Activated B cell treated with CpG ODN at 0.5 μM for 24 hours (primary cell): ENCODE measurements around the gene DLGAP1. TPM values are rescaled to one million over a fixed set of nuclear protein-coding genes. Genes with fewer than 3 reads are reported as not detected.
"Not testable (repeated sequence)": the region's sequence is repeated elsewhere in the genome, so short reads cannot be mapped to it uniquely, and the experiment has no call there.

Source experiments
- ATAC-seq: fragments of 200-7000 bp; cut with Tn5 transposase; one replicate; pipeline ENCODE4 v1.10.0; 2021; ENCODE audit warnings: low read depth, mild to moderate bottlenecking, moderate library complexity
- CTCF ChIA-PET: fragments of 350-600 bp; sonication (Branson Sonifier 250); formaldehyde crosslinking; loops from one replicate; lab custom pipeline; 2021; ENCODE audit warnings: antibody characterized with exemption; lab: Charles Lee
- POLR2A ChIA-PET: fragments of 350-600 bp; sonication (Branson Sonifier 250); formaldehyde crosslinking; loops from one replicate; lab custom pipeline; 2021; ENCODE audit warnings: antibody characterized with exemption; lab: Charles Lee
- DNase-seq: peaks from one replicate; pipeline ENCODE4 v3.0.0; 2022
- H3K27ac Mint-ChIP-seq: one replicate; pipeline ENCODE4 v1.8.0; 2020; ENCODE audit warnings: mixed read lengths
- H3K27me3 Mint-ChIP-seq: one replicate; pipeline ENCODE4 v1.8.0; 2021; ENCODE audit warnings: mixed read lengths
- H3K36me3 Mint-ChIP-seq: one replicate; pipeline ENCODE4 v1.8.0; 2021; ENCODE audit warnings: low read depth, mixed read lengths
- H3K4me1 Mint-ChIP-seq: one replicate; pipeline ENCODE4 v1.8.0; 2021; ENCODE audit warnings: mixed read lengths
- H3K4me3 Mint-ChIP-seq: one replicate; pipeline ENCODE4 v1.8.0; 2020; ENCODE audit warnings: mild to moderate bottlenecking, mixed read lengths
- H3K9me3 Mint-ChIP-seq: one replicate; pipeline ENCODE4 v1.8.0; 2020; ENCODE audit warnings: mixed read lengths
- intact Hi-C: fragments of 100-400 bp; cut with micrococcal nuclease; formaldehyde crosslinking; loops from one replicate; pipeline ENCODE4 v1.15.1; 2024
- total RNA-seq: library from RNA; stranded (reverse); gene quantifications from 2 replicates; pipeline ENCODE4 v1.2.3, GENCODE V29; 2022
- TF ChIP-seq, protein P1 (sequence below): fragments of 200-600 bp; IDR thresholded peaks from one replicate; pipeline ENCODE4 v1.8.0; 2022; ENCODE audit warnings: antibody characterized with exemption, mild to moderate bottlenecking

The DLGAP1 gene
- total RNA-seq, 1 donor from 2014 or later: 0.18 TPM

DNA sequence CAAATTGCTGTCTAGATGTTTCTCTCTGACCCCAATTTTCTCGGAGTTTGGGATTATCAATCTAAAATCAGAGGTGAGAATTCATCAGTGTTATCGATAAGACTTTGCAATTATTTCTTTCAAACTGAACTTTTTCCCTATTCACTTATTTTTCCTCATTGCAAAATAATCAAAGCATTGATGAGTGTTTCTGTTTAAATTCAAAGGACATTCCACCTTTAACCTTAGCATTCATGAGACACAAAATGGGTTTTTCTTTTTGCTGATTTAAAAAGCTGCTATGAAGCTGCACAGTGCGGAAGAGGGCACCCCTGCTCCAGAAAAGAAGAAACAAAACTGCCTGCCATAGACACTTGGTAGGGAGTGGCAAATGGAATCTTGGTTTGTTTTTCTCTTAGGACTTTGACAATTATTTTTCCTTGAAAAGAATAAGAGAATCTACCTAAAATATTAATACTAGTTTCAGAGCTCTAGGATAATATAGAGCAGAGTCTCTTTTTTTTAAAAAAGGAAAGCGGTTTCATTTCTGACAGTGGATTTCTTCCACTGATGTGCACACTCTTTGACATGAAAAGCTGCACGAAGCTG, 801.8 kb downstream of the DLGAP1 start:
- H3K9me3 Mint-ChIP-seq: no peaks in the 10 kb centered on the region
- intact Hi-C loops: no loop called here
- H3K36me3 Mint-ChIP-seq: no peaks in the 10 kb centered on the region
- DNase-seq: no peak
- ATAC-seq: no peak
- TF ChIP-seq, protein P1, sequence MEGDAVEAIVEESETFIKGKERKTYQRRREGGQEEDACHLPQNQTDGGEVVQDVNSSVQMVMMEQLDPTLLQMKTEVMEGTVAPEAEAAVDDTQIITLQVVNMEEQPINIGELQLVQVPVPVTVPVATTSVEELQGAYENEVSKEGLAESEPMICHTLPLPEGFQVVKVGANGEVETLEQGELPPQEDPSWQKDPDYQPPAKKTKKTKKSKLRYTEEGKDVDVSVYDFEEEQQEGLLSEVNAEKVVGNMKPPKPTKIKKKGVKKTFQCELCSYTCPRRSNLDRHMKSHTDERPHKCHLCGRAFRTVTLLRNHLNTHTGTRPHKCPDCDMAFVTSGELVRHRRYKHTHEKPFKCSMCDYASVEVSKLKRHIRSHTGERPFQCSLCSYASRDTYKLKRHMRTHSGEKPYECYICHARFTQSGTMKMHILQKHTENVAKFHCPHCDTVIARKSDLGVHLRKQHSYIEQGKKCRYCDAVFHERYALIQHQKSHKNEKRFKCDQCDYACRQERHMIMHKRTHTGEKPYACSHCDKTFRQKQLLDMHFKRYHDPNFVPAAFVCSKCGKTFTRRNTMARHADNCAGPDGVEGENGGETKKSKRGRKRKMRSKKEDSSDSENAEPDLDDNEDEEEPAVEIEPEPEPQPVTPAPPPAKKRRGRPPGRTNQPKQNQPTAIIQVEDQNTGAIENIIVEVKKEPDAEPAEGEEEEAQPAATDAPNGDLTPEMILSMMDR: no peak
- H3K27me3 Mint-ChIP-seq: peaks cover 9% of the 10 kb centered on the region
- ChIA-PET CTCF (interaction anchor here (1.7 kb wide), 1 partner anchor 13 kb away, joined by 6 read pairs; no protein-coding TSS in a partner anchor), POLR2A (no interaction called here)
- H3K27ac Mint-ChIP-seq: no peak overlapping the region
- peaks cover 5% of the 10 kb centered on the region for H3K4me1 Mint-ChIP-seq
- H3K4me3 Mint-ChIP-seq: no peak overlapping the region

DNA sequence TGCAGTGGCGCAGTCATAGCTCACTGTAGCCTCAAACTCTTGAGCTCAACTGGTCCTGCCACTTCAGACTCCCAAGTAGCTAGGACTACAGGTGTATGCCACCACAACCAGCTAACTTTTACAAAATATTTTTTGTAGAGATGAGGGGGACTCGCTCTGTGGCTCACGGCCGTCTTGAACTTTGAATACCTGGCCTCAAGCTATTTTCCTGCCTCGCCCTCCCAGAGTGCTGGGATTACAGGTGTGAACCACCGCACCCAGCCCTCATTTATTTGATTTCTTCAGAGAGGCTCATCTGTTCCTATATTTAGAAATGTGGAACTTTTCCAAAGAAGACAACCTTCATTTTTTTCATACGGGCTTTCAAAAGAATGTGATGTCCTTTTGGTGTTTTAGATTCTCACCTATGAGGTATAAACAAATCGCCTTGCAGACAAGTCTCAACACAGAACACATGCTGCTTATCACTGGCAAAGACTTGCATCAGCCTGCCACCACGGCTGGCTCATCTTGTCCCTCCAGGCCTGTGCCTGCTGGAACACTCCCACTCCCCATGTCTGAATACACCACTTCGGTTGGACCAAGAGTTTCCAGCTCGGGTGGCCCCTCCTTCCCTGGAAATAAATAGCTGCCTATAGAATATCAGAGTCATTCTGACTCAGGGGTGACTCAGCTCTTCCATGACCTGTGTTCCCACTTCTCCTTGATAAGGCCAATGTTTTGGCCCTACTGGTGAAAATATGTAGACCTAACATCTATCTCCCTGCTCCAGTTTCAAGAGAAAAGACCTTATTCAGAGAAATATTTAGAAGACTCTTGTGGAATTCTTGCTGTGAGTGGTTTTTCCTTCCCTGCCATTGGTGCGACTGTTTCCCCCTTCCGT, 802.5 kb downstream of the DLGAP1 start:
- H3K27ac Mint-ChIP-seq: no peak overlapping the region
- ATAC-seq (no peak), DNase-seq (no peak)
- TF ChIP-seq, protein P1: no peak
- intact Hi-C loops: no loop called here
- no peak overlapping the region for H3K4me3 Mint-ChIP-seq
- H3K4me1 Mint-ChIP-seq: peaks cover 5% of the 10 kb centered on the region
- CTCF ChIA-PET: interaction anchor here (1.7 kb wide), 1 partner anchor 14 kb away, joined by 6 read pairs; no protein-coding TSS in a partner anchor
- H3K36me3 Mint-ChIP-seq: no peaks in the 10 kb centered on the region
- H3K27me3 Mint-ChIP-seq: peaks cover 9% of the 10 kb centered on the region
- H3K9me3 Mint-ChIP-seq: no peaks in the 10 kb centered on the region
- POLR2A ChIA-PET: no interaction called here

DNA sequence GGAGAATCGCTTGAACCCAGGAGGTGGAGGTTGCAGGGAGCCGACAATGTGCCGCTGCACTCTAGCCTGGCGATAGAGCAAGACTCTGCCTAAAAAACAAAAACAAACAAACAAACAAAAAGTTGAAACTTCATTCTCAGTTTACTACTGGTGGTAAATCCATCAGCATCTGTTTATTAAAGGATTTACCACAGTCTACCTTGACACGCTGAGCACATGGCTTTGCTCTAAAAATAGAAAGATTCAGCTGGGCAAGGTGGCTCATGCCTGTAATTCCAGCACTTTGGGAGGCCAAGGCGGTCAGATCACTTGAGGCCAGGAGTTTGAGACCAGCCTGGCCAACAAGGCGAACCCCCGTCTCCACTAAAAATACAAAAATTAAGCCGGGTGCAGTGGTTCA, 803.8 kb downstream of the DLGAP1 start:
- TF ChIP-seq, protein P1: no peak
- POLR2A ChIA-PET: no interaction called here
- no peak for ATAC-seq
- no peak overlapping the region for H3K4me3 Mint-ChIP-seq
- H3K9me3 Mint-ChIP-seq: no peaks in the 10 kb centered on the region
- H3K27me3 Mint-ChIP-seq: peaks cover 9% of the 10 kb centered on the region
- no peak overlapping the region for H3K27ac Mint-ChIP-seq
- H3K4me1 Mint-ChIP-seq: peaks cover 5% of the 10 kb centered on the region
- intact Hi-C loops: no loop called here
- H3K36me3 Mint-ChIP-seq: no peaks in the 10 kb centered on the region
- DNase-seq: no peak
- CTCF ChIA-PET: no interaction called here

DNA sequence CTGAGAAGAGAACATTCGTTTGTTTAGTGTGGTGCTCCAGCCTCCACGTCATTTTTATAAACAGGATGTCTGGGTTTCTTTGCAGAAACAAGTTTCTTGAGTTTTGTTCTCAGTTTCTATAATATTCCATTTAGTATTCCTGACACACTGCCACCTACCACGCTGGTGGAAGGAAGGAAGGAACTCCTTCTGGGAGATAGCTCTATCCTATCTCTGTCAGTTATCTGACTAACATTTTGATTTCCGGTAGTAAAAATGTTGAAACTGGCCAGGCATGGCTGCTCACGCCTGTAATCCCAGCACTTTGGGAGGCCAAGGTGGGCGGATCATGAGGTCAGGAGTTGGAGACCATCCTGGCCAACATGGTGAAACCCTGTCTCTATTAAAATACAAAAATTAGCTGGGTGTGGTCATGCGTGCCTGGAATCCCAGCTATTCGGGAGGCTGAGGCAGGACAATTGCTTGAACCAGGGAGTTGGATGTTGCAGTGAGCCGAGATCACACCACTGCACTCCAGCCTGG, 804.5 kb downstream of the DLGAP1 start:
- H3K4me3 Mint-ChIP-seq, H3K4me1 Mint-ChIP-seq, POLR2A ChIA-PET, H3K9me3 Mint-ChIP-seq, CTCF ChIA-PET, H3K27ac Mint-ChIP-seq, H3K27me3 Mint-ChIP-seq, H3K36me3 Mint-ChIP-seq, ATAC-seq, DNase-seq, intact Hi-C loops: not testable (repeated sequence)

DNA sequence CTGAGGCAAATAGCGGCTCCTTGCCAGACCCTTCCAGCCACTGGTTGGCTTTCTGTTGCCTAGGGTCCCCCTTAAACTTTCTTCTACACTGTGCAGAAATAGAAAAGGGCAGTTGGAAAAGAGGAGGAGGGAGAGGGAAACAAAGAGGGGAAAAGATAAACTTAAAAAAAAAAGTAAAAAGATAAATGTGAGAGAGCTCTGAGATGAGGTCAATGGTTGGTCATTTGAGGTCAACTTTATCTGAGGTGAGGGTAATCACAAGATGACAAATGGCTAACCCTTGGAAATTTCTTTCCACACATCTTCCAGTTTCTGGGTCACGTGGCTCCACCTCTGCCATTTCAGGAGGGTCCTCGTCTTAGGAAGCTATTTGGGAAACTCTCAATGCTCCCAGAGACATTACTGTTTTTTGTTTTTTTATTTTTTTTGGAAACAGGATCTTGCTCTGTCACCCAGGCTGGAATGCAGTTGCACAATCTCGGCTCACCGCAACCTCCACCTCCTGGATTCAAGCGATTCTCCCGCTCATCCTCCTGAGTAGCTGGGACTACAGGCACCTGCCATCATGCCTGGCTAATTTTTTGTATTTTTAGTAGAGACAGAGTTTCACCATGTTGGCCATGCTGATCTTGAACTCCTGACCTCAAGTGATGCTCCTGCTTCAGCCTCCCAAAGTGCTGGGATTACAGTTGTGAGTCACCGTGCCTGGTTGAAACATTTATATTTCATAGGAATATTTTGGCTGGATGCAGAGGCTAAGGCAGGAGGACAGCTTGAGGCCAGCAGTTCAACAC, 805.3 kb downstream of the DLGAP1 start:
- ChIA-PET POLR2A (no interaction called here), CTCF (no interaction called here)
- Mint-ChIP-seq H3K27ac (no peak overlapping the region), H3K4me3 (no peak overlapping the region), H3K27me3 (peaks cover 7% of the 10 kb centered on the region), H3K36me3 (no peaks in the 10 kb centered on the region), H3K9me3 (no peaks in the 10 kb centered on the region), H3K4me1 (peaks cover 5% of the 10 kb centered on the region)
- no peak for DNase-seq
- intact Hi-C loops: no loop called here
- TF ChIP-seq, protein P1: no peak
- no peak for ATAC-seq
